Adrenal gland (tissue), 12 donors: ENCODE measurements around the gene GPR37L1. TPM values are rescaled to one million over a fixed set of nuclear protein-coding genes. Genes with fewer than 3 reads are reported as not detected.

Source experiments
- DNase-seq, 7 donors: peaks; one replicate each; pipeline ENCODE4 v3.0.0-alpha.2; 2019 to 2020
- H3K27ac ChIP-seq, 5 donors: fragments of 200-600 bp; sonication (generic) in 4 of 5; 1 replicate in 3 of 5; 2 replicates in 2 of 5; pipeline versions ENCODE4 v1.5.1 to v1.8.0; 2016 to 2020; ENCODE audit warnings: mild to moderate bottlenecking in 1 of 5
- H3K27me3 ChIP-seq: fragments of 200-600 bp; 2 replicates; pipeline ENCODE4 v1.8.0; 2021
- H3K36me3 ChIP-seq, 2 donors: fragments of 200-600 bp; replicated peaks in 1 of 2; 1 replicate in 1 of 2; 2 replicates in 1 of 2; pipeline versions ENCODE4 v1.5.1 to v1.8.0; 2018 to 2022
- H3K4me1 ChIP-seq, 2 donors: fragments of 200-600 bp; replicated peaks in 1 of 2; 1 replicate in 1 of 2; 2 replicates in 1 of 2; pipeline versions ENCODE4 v1.5.1 to v1.8.0; 2018 to 2021
- H3K4me3 ChIP-seq, 4 donors: fragments of 200-600 bp; sonication (generic) in 3 of 4; one replicate each; pipeline ENCODE4 v1.5.1; 2016 to 2018
- H3K9me3 ChIP-seq, 3 donors: fragments of 200-600 bp; sonication (generic) in 1 of 3; replicated peaks in 1 of 3; 1 replicate in 2 of 3; 2 replicates in 1 of 3; pipeline versions ENCODE4 v1.5.1 to v1.8.0; 2016 to 2021
- POLR2A ChIP-seq, 2 donors: fragments of 450-650 bp; IDR thresholded peaks; one replicate each; pipeline ENCODE4 v1.6.1; 2017; ENCODE audit warnings: antibody characterized with exemption in 2 of 2, mild to moderate bottlenecking in 2 of 2, moderate library complexity in 1 of 2
- WGBS, 4 donors: extraction: QIAGEN DNeasy Blood & Tissue Kit in 2 of 4; methylation state at CpG; one replicate each; pipeline versions ENCODE4 v1.1.5 to v1.1.7; 2013 to 2017; 5-methylcytosine and 5-hydroxymethylcytosine counted together
- intact Hi-C, 2 donors: fragments of 100-400 bp; cut with DNase I; formaldehyde crosslinking; loops; one replicate each; pipeline versions ENCODE4 v1.14.1 to v1.15.0; 2022 to 2023
- polyA plus RNA-seq, 3 donors: library from polyadenylated mRNA; stranded (reverse); fragments of 200-250 nt in 2 of 3; fragments of 350-450 nt in 1 of 3; fragmentation: Illumina TruSeq in 1 of 3; extraction: RNeasy Lipid Tissue Mini Kit (QIAGEN cat#74804) in 1 of 3; gene quantifications; one replicate each; pipeline ENCODE4 v1.2.3, GENCODE V29; 2013 to 2014
- total RNA-seq, 9 donors: library from RNA; depleted of rRNA in 4 of 9; stranded (reverse); fragments of >200 nt in 4 of 9; fragments of 120-200 nt in 1 of 9; fragmentation: NEBNext Ultra II Directional in 1 of 9; extraction: Animal tissue kit (Norgen Biotek cat#: 25700) in 1 of 9; gene quantifications; one replicate each; pipeline versions ENCODE4 v1.1.0 to v1.2.4, GENCODE V29; 2013 to 2023
- TF ChIP-seq, protein P1 (sequence below), 6 experiments: fragments of 450-650 bp in 4 of 6; fragments of 200-600 bp in 2 of 6; sonication (generic) in 1 of 6; IDR thresholded peaks; 1 replicate in 5 of 6; 2 replicates in 1 of 6; pipeline versions ENCODE4 v1.5.1 to v1.8.0; 2016 to 2021; ENCODE audit warnings: antibody characterized with exemption in 6 of 6, mild to moderate bottlenecking in 2 of 6, moderate library complexity in 1 of 6
- donor health status: healthy with polysubstance abuse.
- donor health status: Bipolar disorder and iron deficiency.
- donor health status: DM: yes; HTN: yes; CAD: no.
- donor health status: DM: no; HTN: no; CAD: no.
- donor health status: DM: no; HTN: no; CAD: no.
- donor health status: DM: yes; HTN: yes; CAD: no.

The GPR37L1 gene
- total and polyA plus RNA-seq, 12 donors, result under 0.01 to 0.49 (median 0.24) TPM; not detected in 1

DNA sequence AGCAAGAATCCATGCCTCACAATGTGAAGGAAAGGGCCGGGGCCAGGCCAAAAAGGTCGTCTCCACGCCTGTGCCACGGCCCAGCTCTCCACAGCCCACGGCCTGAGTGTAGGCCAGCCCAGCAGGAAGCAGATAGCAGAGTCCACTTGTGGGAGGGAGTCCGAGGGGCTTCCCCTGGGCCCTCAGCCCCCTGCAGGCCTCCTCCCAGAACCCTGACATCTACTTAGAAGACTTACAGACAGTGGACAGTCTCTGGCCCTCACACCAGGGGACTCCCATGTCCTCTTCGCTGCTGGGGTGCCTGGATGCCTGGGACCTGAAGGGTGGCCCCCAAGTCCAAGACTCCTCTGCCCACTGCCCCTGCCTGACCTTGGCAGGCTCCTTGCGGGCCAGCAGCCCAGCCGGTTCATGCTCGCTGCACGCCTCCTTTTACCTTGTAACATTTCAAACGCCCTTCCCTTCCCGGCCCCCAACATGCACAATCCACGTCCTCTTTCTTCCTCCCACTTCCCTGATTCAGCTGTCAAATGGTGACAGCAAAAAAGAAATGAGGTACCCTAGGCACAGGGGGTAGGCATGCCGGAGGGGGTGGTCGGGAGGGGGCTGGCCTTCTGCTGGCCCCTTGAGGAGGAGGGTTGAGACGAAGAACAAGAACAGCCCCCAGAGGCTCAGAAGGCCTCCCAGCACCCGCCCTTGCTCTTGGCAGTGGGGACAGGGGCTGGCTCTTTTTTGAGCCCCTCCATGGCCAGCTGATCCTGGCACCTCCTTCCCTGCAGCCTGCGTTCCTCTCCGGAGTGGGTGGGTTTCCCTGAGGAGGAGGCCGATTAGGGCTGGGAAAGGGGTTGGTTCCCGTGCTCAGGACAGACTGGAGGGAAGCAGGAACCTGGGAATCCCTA, 38.7 kb downstream of the GPR37L1 start:
- Histone ChIP-seq H3K27me3 (no peaks in the 10 kb centered on the region), H3K36me3 (no peaks in the 10 kb centered on the region), H3K9me3 (no peaks in the 10 kb centered on the region), H3K4me3 (no peak overlapping the region), H3K27ac (peak overlapping the region in 2 of 5 donors; percentile 30 to 67), H3K4me1 (peaks cover 0 to 4% of the 10 kb centered on the region in 2 donors)
- no peak for DNase-seq
- no peak for TF ChIP-seq POLR2A (IDR thresholded peaks at IDR 0.05)
- intact Hi-C loops, result no loop called here
- WGBS, 4 donors, result 60 to 73% (median 62%) methylated on average over 18 to 22 of the region's 22 CpGs

DNA sequence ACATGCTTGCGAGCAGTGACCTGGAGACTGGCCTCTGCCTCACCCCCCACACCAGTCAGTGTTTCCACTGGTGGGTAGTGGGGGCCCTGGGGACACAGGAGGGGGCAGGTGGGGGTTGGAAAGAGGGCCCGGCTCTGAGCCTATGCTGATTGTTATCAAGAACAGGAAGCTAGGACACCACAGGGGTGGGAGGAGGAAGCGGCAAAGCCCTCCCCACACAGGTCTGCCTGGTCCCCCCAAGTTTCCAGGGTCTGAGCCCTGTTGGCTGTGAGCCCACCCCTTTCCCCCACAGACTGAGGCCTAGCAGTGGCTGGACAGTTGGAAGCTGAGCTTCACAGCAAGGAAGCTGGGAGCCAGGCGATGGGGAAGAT, 39.3 kb downstream of the GPR37L1 start:
- Histone ChIP-seq H3K36me3 (no peaks in the 10 kb centered on the region), H3K4me3 (no peak overlapping the region), H3K4me1 (peaks cover 0 to 4% of the 10 kb centered on the region in 2 donors), H3K9me3 (no peaks in the 10 kb centered on the region), H3K27me3 (no peaks in the 10 kb centered on the region), H3K27ac (peak overlapping the region in 1 of 5 donors; percentile 53)
- no peak for DNase-seq
- intact Hi-C loops, result no loop called here
- WGBS, 4 donors, result 70 to 79% (median 71%) methylated on average over 2 to 4 of the region's 4 CpGs
- no peak for TF ChIP-seq POLR2A (IDR thresholded peaks at IDR 0.05)
- TF ChIP-seq, protein P1, sequence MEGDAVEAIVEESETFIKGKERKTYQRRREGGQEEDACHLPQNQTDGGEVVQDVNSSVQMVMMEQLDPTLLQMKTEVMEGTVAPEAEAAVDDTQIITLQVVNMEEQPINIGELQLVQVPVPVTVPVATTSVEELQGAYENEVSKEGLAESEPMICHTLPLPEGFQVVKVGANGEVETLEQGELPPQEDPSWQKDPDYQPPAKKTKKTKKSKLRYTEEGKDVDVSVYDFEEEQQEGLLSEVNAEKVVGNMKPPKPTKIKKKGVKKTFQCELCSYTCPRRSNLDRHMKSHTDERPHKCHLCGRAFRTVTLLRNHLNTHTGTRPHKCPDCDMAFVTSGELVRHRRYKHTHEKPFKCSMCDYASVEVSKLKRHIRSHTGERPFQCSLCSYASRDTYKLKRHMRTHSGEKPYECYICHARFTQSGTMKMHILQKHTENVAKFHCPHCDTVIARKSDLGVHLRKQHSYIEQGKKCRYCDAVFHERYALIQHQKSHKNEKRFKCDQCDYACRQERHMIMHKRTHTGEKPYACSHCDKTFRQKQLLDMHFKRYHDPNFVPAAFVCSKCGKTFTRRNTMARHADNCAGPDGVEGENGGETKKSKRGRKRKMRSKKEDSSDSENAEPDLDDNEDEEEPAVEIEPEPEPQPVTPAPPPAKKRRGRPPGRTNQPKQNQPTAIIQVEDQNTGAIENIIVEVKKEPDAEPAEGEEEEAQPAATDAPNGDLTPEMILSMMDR (IDR thresholded peaks at IDR 0.05), result no peak

DNA sequence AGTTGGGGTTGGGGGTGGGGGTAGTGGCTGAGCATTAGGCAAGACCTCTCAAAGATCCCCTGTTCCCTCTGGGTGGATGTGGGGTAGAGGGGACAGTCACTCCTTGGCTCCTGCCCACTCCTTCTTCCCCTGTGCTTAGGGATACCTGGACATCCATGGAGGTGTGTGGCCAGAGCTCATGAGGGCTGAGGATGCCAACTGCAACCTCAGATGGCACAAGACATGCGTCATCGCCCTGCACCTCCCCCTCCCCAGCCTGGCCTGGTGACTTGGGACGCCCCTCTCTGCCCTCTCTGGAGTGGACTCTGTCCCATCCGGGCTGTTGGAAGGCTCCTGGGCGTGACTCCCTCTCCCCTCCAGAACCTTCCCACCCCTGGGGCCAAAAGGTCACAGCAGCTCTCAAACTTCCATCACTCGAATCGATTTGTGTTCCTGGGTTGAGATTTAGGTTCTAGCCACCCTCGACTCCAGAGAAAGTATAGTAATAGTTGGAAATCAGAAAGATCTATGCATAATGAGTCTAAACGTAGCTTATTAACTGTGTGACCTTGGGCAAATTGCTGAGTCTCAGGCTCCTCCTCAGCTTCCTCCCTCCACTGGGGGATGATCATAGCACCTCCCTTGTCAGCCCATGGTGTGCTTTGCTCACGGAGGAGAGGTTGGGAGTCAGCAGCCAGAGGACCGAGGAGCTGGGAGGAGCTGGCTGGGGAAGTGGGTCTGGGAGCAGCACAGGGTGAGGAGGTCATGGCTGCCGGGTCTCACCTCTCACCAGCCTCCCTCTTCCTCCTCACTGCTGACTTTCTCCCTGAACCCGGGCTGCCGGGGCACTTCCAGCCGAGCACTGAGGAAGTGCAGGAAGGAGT, 39.9 kb downstream of the GPR37L1 start:
- peak overlapping the region in 2 of 5 donors; percentile 23 to 53 for H3K27ac ChIP-seq
- no peaks in the 10 kb centered on the region for H3K27me3 ChIP-seq
- intact Hi-C loops, result no loop called here
- H3K4me3 ChIP-seq, result no peak overlapping the region
- no peaks in the 10 kb centered on the region for H3K36me3 ChIP-seq
- peaks cover 0 to 4% of the 10 kb centered on the region in 2 donors for H3K4me1 ChIP-seq
- peak in 1 of 7 donors; percentile 17 for DNase-seq
- no peaks in the 10 kb centered on the region for H3K9me3 ChIP-seq
- 39 to 52% (median 42%) methylated on average over 6 to 15 of the region's 15 CpGs for WGBS, 4 donors
- TF ChIP-seq, protein P1 (IDR thresholded peaks at IDR 0.05), result no peak
- TF ChIP-seq POLR2A (IDR thresholded peaks at IDR 0.05), result no peak

DNA sequence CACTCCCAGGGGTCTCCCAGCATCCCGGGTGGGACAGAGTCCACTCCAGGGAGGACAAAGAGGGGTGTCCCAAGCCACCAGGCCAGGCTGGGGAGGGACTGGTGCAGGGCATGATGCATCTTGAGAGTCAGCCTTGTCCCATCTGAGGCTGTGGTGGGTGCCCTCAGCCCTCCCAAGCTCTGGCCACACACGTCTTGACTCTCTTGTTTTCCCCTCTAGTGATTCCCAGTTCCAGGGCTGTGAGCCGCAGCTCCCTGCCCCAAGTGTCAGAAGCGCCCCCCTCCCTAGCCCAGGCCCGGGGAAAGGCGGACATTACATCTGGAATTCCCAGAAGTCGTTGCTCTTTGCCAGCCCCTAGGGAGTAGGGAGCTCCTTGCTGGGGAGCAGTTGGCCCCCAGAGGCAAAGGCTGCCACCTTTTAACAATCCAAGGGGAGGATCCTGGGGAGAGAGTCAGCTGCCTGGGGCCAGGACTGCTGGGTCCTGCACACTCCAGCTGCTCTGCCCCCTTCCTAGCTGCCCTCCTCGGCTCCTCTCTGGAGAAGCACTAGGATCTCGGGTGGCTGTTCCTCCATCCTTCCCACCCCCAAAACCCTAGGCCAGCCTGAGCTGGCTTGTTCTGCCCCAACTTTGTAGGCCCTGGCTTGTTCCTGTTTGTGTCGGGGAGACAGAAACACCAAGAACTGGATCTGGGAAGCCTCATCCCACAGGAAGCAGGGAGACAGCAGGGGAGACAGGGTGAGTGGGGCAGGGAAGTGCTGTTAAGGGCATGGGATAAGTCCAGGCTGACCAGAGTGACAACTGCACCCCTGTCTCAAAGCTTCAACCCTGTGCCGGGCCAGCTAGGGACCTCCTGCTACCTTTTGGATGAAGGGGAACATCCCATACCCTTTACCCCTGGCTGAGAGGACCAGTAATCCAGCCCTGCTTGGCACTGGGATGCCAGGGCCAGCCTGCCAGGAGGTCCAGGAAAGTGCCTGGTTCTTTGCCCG, 40.9 kb downstream of the GPR37L1 start:
- 73 to 88% (median 76%) methylated on average over 3 to 12 of the region's 12 CpGs for whole genome bisulfite sequencing, 4 donors
- Histone ChIP-seq H3K36me3 (no peaks in the 10 kb centered on the region), H3K9me3 (no peaks in the 10 kb centered on the region), H3K4me3 (no peak overlapping the region), H3K4me1 (peaks cover 0 to 4% of the 10 kb centered on the region in 2 donors), H3K27me3 (no peaks in the 10 kb centered on the region), H3K27ac (peak overlapping the region in 2 of 5 donors; percentile 52 to 53)
- TF ChIP-seq POLR2A (IDR thresholded peaks at IDR 0.05), result no peak
- TF ChIP-seq, protein P1 (IDR thresholded peaks at IDR 0.05), result no peak
- DNase-seq, result no peak
- intact Hi-C loops, result no loop called here
